Neural cell (in vitro differentiated cells): Measurements from ENCODE around the gene LMO2. TPM values are rescaled to one million over a fixed set of nuclear protein-coding genes. Genes with fewer than 3 reads are reported as not detected.
A peak's percentile ranks its signal among the peaks of the same experiment; 100 is the strongest.
"Not testable (repeated sequence)": the region's sequence is repeated elsewhere in the genome, so short reads cannot be mapped to it uniquely, and the experiment has no call there.

ENCODE experiments used
- H2AFZ ChIP-seq: fragments of 200-600, 300-800 bp; sonication (generic), shearing (Covaris generic); 2 replicates; pipeline ENCODE4 v1.6.0; 2014; ENCODE audit warnings: low read depth, mild to moderate bottlenecking, antibody characterized with exemption, low read length, moderate library complexity
- H3F3A ChIP-seq: fragments of 200-600 bp; shearing (Covaris generic); 2 replicates; pipeline ENCODE4 v1.6.1; 2016; ENCODE audit warnings: mild to moderate bottlenecking, moderate library complexity, mixed read lengths, antibody characterized with exemption, low read length; ENCODE audit not compliant: insufficient read depth, poor library complexity, severe bottlenecking
- H3K27ac ChIP-seq: fragments of 200-600, 300-800 bp; sonication (generic), shearing (Covaris generic); 2 replicates; pipeline ENCODE4 v1.5.1; 2014; ENCODE audit warnings: mild to moderate bottlenecking, low read length, moderate library complexity
- H3K27me3 ChIP-seq: fragments of 300-800, 200-600 bp; sonication (generic), shearing (Covaris generic); 2 replicates; pipeline ENCODE4 v1.6.0; 2014; ENCODE audit warnings: mild to moderate bottlenecking, low read depth, low read length, moderate library complexity; ENCODE audit not compliant: insufficient read depth
- H3K36me3 ChIP-seq: fragments of 300-800, 200-600 bp; sonication (generic), shearing (Covaris generic); 2 replicates; pipeline ENCODE4 v1.5.1; 2014; ENCODE audit warnings: mild to moderate bottlenecking, antibody characterized with exemption, low read length, moderate library complexity; ENCODE audit not compliant: insufficient read depth
- H3K4me2 ChIP-seq: fragments of 300-800, 200-600 bp; sonication (generic), shearing (Covaris generic); 2 replicates; pipeline ENCODE4 v1.6.0; 2014; ENCODE audit warnings: mild to moderate bottlenecking, low read length
- H3K4me3 ChIP-seq: fragments of 300-800, 200-600 bp; sonication (generic), shearing (Covaris generic); 2 replicates; pipeline ENCODE4 v1.5.1; 2014; ENCODE audit warnings: mild to moderate bottlenecking, low read length, moderate library complexity
- H3K79me2 ChIP-seq: fragments of 200-600 bp; shearing (Covaris generic); replicated peaks from 2 replicates; pipeline ENCODE4 v1.6.0; 2014; ENCODE audit warnings: mild to moderate bottlenecking, low read length, moderate library complexity; ENCODE audit not compliant: insufficient read depth
- H3K9ac ChIP-seq: fragments of 300-800, 200-600 bp; sonication (generic), shearing (Covaris generic); 2 replicates; pipeline ENCODE4 v1.6.1; 2016; ENCODE audit warnings: mild to moderate bottlenecking, low read length, mixed read lengths
- H3K9me2 ChIP-seq: fragments of 200-600 bp; shearing (Covaris generic); 2 replicates; pipeline ENCODE4 v1.6.1; 2016; ENCODE audit warnings: mild to moderate bottlenecking, low read length, mixed read lengths; ENCODE audit not compliant: insufficient read depth
- H3K9me3 ChIP-seq: fragments of 200-600, 300-800 bp; sonication (generic), shearing (Covaris generic); 2 replicates; pipeline ENCODE4 v1.6.1; 2016; ENCODE audit warnings: mild to moderate bottlenecking, mixed run types, low read length, moderate library complexity, mixed read lengths
- H4K20me1 ChIP-seq: fragments of 200-600 bp; shearing (Covaris generic); 2 replicates; pipeline ENCODE4 v1.6.1; 2016; ENCODE audit warnings: mild to moderate bottlenecking, mixed run types; ENCODE audit not compliant: insufficient read depth
- CTCF ChIP-seq: fragments of 450-650 bp; IDR thresholded peaks from 2 replicates; pipeline ENCODE4 v1.5.1; 2014; ENCODE audit warnings: antibody characterized with exemption, mild to moderate bottlenecking, moderate library complexity; ENCODE audit not compliant: poor library complexity, severe bottlenecking
- EP300 ChIP-seq: fragments of 450-650 bp; conservative IDR thresholded peaks from 2 replicates; pipeline ENCODE4 v1.6.1; 2014; ENCODE audit warnings: antibody characterized with exemption, mild to moderate bottlenecking, moderate library complexity; ENCODE audit not compliant: poor library complexity, severe bottlenecking
- EZH2 ChIP-seq: fragments of 200-600, 300-800 bp; shearing (Covaris generic), sonication (generic); IDR thresholded peaks from 2 replicates; pipeline ENCODE4 v1.6.1; 2014; ENCODE audit warnings: antibody characterized with exemption, low read length, borderline replicate concordance, mild to moderate bottlenecking; ENCODE audit not compliant: insufficient read depth, poor library complexity, severe bottlenecking
- MXI1 ChIP-seq: fragments of 450-650 bp; conservative IDR thresholded peaks from 2 replicates; pipeline ENCODE4 v1.6.1; 2014; ENCODE audit warnings: antibody characterized with exemption, mild to moderate bottlenecking; ENCODE audit not compliant: poor library complexity, severe bottlenecking
- POLR2AphosphoS5 ChIP-seq: IDR thresholded peaks from 2 replicates; pipeline ENCODE4 v1.6.1; 2012
- RAD21 ChIP-seq: fragments of 450-650 bp; conservative IDR thresholded peaks from 2 replicates; pipeline ENCODE4 v1.6.1; 2014; ENCODE audit warnings: antibody characterized with exemption, mild to moderate bottlenecking, moderate library complexity
- REST ChIP-seq: IDR thresholded peaks from 2 replicates; pipeline ENCODE4 v1.6.1; 2012; ENCODE audit warnings: borderline replicate concordance
- SMC3 ChIP-seq: fragments of 450-650 bp; conservative IDR thresholded peaks from 2 replicates; pipeline ENCODE4 v1.6.1; 2014; ENCODE audit warnings: antibody characterized with exemption, mild to moderate bottlenecking, moderate library complexity; ENCODE audit not compliant: poor library complexity
- TAF1 ChIP-seq: IDR thresholded peaks from 2 replicates; pipeline ENCODE4 v1.6.1; 2012; ENCODE audit warnings: low read depth
- polyA plus RNA-seq: library from polyadenylated mRNA; depleted of rRNA; stranded (reverse); fragments of >200 nt; gene quantifications from 2 replicates; pipeline ENCODE4 v1.2.3, GENCODE V29; 2014

The LMO2 gene
- polyA plus RNA-seq, 1 donor from 2014 or later = 33.2 TPM

- H3K4me3 ChIP-seq = no peak overlapping the region
- no peak for TF ChIP-seq POLR2AphosphoS5
- TF ChIP-seq EP300 = no peak
- TF ChIP-seq REST = no peak
- TF ChIP-seq SMC3 = no peak
- TF ChIP-seq MXI1 = no peak
- no peak for TF ChIP-seq CTCF
- no peak for TF ChIP-seq RAD21
- TF ChIP-seq EZH2 = no peak
- no peak for TF ChIP-seq TAF1
- no peaks in the 10 kb centered on the region for H3K9me3 ChIP-seq
- H3K27ac ChIP-seq = no peak overlapping the region
- H2AFZ ChIP-seq = no peak overlapping the region
- H3K27me3 ChIP-seq = no peaks in the 10 kb centered on the region
- H3K9me2 ChIP-seq = no peaks in the 10 kb centered on the region
- H3K36me3 ChIP-seq = no peaks in the 10 kb centered on the region
- no peak overlapping the region for H3K4me2 ChIP-seq
- H3K9ac ChIP-seq = peak overlapping the region; percentile 1
- H4K20me1 ChIP-seq = no peaks in the 10 kb centered on the region
- no peaks in the 10 kb centered on the region for H3F3A ChIP-seq
- H3K79me2 ChIP-seq = no peaks in the 10 kb centered on the region
Observed at GRCh38 chr11:33842236-33842915, 49.5 kb downstream of the LMO2 start.

GRCh38 chr11:33838234-33838633, 53.6 kb downstream of the LMO2 start:
- not testable (repeated sequence) for H3K36me3 ChIP-seq, H3K27ac ChIP-seq, H3K9me3 ChIP-seq

GRCh38 chr11:33837334-33837733, 54.5 kb downstream of the LMO2 start:
- H3K4me2 ChIP-seq, H3K36me3 ChIP-seq, H3K9ac ChIP-seq, H3K9me2 ChIP-seq, H3K9me3 ChIP-seq, H3K4me3 ChIP-seq, H3K79me2 ChIP-seq, H3F3A ChIP-seq, H3K27me3 ChIP-seq, H4K20me1 ChIP-seq, H2AFZ ChIP-seq, H3K27ac ChIP-seq: not testable (repeated sequence)

More at GRCh38 chr11:33838234-33838633, 53.6 kb downstream of the LMO2 start:
- H3K4me2 ChIP-seq, H3K9ac ChIP-seq, H3K4me3 ChIP-seq, H3K27me3 ChIP-seq, H3K9me2 ChIP-seq, H2AFZ ChIP-seq, H3K79me2 ChIP-seq, H3F3A ChIP-seq, H4K20me1 ChIP-seq: not testable (repeated sequence)
